Activated T-cell treated with anti-CD3 and anti-CD28 coated beads, Interleukin-2, amount 50 U/mL, for 72 hours (primary cell): ENCODE measurements around the gene TOM1L1. TPM values are rescaled to one million over a fixed set of nuclear protein-coding genes. Genes with fewer than 3 reads are reported as not detected.
"Not testable (repeated sequence)": the region's sequence is repeated elsewhere in the genome, so short reads cannot be mapped to it uniquely, and the experiment has no call there.

ENCODE experiments used
- ATAC-seq, 2 donors: fragments of 150-1000 bp; cut with Tn5 transposase; replicated peaks in 1 of 2; 2 replicates each; pipeline ENCODE4 v1.10.0; 2021; ENCODE audit warnings: moderate library complexity in 2 of 2, mild to moderate bottlenecking in 1 of 2
- DNase-seq, 2 donors: peaks; one replicate each; pipeline ENCODE4 v3.0.0; 2021 to 2022; ENCODE audit warnings: mixed read lengths in 1 of 2
- H3K27ac Mint-ChIP-seq: one replicate; pipeline ENCODE4 v1.8.0; 2022; ENCODE audit warnings: mild to moderate bottlenecking, moderate library complexity, mixed read lengths
- H3K27me3 Mint-ChIP-seq: one replicate; pipeline ENCODE4 v1.8.0; 2022; ENCODE audit warnings: low read depth, mixed read lengths
- H3K36me3 Mint-ChIP-seq, 2 donors: one replicate each; pipeline ENCODE4 v1.8.0; 2022; ENCODE audit warnings: mixed read lengths in 2 of 2, mild to moderate bottlenecking in 1 of 2; ENCODE audit not compliant: insufficient read depth in 2 of 2
- H3K4me1 Mint-ChIP-seq: one replicate; pipeline ENCODE4 v1.8.0; 2022; ENCODE audit warnings: low read depth, mixed read lengths
- H3K4me3 Mint-ChIP-seq, 2 donors: one replicate each; pipeline ENCODE4 v1.8.0; 2022; ENCODE audit warnings: mild to moderate bottlenecking in 2 of 2, mixed read lengths in 2 of 2, moderate library complexity in 2 of 2
- H3K9me3 Mint-ChIP-seq, 2 donors: one replicate each; pipeline ENCODE4 v1.8.0; 2022; ENCODE audit warnings: mixed read lengths in 2 of 2
- total RNA-seq, 2 donors: library from RNA; stranded (reverse); gene quantifications; one replicate each; pipeline ENCODE4 v1.2.3, GENCODE V29; 2022

TOM1L1 gene, protein sequence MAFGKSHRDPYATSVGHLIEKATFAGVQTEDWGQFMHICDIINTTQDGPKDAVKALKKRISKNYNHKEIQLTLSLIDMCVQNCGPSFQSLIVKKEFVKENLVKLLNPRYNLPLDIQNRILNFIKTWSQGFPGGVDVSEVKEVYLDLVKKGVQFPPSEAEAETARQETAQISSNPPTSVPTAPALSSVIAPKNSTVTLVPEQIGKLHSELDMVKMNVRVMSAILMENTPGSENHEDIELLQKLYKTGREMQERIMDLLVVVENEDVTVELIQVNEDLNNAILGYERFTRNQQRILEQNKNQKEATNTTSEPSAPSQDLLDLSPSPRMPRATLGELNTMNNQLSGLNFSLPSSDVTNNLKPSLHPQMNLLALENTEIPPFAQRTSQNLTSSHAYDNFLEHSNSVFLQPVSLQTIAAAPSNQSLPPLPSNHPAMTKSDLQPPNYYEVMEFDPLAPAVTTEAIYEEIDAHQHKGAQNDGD
- total RNA-seq, result under 1 TPM; 0.74 to 1.00 TPM

DNA sequence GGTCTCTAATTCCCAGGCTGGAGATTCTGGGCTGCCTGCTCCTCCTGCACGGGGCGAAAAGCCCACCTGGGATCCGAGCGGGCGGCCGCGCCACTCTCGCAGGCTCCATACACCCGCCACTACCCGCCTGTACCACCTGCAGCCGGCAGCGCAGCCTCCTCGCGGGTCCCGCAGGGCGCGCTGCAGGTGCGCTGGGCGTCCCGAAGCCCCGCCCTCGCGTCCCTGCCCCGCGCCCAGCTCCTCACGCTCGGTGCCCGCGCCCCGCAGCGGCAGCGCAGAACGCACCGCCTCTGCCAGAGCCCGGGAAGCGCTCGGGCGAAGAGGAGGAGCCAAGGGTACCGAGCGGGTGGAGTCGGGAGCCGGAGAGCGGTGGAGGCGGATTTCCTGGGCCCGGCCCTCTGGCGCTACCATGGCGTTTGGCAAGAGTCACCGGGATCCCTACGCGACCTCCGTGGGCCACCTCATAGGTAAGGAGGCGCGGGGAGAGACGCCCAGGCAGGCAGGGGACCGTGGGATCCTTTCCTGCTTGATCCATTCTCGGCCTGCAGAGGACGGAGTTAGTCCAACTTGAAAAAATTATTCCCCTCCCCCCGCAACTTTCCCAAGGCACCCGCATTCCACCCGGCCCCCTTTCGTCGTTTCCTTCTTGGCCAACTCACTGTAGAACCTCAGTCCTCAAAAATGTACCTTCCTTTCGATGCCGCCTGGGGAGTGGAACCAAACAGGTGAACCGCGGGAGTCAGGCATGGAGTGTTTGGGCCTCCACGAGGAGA, at the start of gene TOM1L1:
TOM1L1 (plus strand) TSS at position 396 of the 773 bp plus-strand sequence; CDS start at position 410, 14 bp downstream.
- peak; percentile 94 for ATAC-seq
- no peaks in the 10 kb centered on the region for H3K9me3 Mint-ChIP-seq
- H3K4me3 Mint-ChIP-seq, result peak within 1 kb of the TSS; percentile 62
- peaks cover 50% of the 10 kb centered on the region for H3K27me3 Mint-ChIP-seq
- no peaks in the 10 kb centered on the region for H3K4me1 Mint-ChIP-seq
- peak; percentile 37 to 47 for DNase-seq
- H3K36me3 Mint-ChIP-seq, result no peaks in the 10 kb centered on the region
- no peak within 1 kb of the TSS for H3K27ac Mint-ChIP-seq

DNA sequence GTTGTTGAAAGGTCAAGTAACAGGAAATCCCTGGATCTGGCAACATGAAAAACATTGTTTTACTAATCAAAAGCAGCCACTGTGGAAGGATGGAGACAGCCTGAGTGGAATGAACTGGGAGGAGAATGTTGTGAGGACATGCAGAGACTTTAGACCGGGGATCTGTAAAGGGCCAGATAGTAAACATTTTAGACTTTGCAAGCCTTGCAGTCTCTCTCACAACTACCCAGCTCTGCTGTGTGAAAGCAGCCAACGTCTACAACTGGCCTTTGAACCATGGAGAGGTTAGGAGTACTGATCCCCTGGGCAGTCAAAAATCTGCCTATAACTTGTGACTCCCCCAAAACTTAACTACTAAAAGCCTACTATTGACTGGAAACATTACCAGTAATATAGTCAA, 41.5 kb upstream of the TOM1L1 start:
- Mint-ChIP-seq H3K36me3 (no peaks in the 10 kb centered on the region), H3K4me1 (no peaks in the 10 kb centered on the region), H3K9me3 (no peaks in the 10 kb centered on the region), H3K27ac (no peak overlapping the region), H3K27me3 (no peaks in the 10 kb centered on the region), H3K4me3 (no peak overlapping the region)
- ATAC-seq, result no peak
- DNase-seq, result no peak

DNA sequence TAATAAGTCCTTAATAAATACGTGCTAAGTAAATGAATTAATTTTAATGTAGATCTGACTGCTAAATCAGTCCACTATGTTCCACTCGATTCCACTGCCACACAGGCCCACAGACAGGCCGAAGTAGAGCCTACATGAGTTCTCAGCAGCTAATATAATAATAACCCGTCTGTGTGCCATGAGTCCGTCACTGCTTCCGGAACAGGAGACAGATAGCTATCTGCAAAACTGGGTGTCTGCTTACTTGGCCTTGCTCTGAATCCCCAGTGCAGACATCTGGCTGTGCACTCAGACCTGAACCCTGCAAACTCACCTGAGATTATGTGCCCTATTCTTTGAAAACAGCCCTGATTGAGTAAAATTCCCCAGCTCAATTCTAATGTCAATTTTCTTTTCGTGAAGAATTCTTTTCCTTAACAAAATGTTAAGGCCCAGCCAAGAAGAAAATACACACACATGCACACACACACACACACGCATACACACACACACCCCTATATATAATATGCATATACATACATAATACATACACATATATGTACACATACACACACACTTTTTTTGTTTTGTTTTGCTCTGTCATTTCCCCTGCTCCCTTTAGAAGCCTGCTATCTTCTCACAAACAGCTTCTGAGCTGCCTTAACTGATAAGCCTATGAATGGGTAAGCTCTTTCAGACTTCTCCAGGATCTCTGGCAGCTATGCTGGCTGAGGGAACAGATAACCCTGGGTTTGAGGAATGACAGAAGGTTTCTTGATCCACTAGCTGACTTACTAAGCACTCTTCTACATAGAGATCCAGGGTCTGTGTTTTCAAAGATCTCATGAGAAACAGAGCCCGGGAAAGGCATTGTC, 39.8 kb upstream of the TOM1L1 start:
- ATAC-seq (no peak), DNase-seq (no peak)
- Mint-ChIP-seq H3K36me3 (no peaks in the 10 kb centered on the region), H3K4me1 (no peaks in the 10 kb centered on the region), H3K9me3 (no peaks in the 10 kb centered on the region), H3K27ac (no peak overlapping the region), H3K27me3 (peaks cover 11% of the 10 kb centered on the region), H3K4me3 (no peak overlapping the region)

DNA sequence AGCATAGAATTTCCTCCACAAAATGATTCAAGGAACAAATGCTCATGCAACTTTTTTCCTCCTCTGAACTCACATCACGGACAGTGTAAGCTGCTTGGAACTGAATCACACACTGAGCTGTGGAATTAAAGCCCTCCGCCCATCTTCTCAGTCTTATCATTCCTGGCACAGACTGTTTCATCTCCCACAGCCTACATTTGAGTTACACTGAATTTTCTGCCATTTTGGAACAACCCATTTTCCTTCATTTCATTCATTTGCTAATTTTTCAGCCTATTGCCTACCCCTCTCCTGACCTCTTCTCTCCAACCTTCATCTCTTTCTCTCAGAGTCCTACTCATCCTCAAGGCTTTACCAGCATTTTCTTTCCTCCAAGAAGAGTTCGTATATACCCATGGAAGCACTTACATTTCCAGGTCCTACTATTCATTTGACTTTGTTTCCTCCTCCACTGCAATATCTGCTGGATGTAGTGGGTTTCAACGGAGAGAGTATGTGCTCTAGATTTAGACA, 39.1 kb upstream of the TOM1L1 start:
- no peak for ATAC-seq
- H3K27ac Mint-ChIP-seq, result no peak overlapping the region
- no peaks in the 10 kb centered on the region for H3K36me3 Mint-ChIP-seq
- no peak overlapping the region for H3K4me3 Mint-ChIP-seq
- H3K4me1 Mint-ChIP-seq, result no peaks in the 10 kb centered on the region
- H3K27me3 Mint-ChIP-seq, result peaks cover 11% of the 10 kb centered on the region
- no peak for DNase-seq
- H3K9me3 Mint-ChIP-seq, result no peaks in the 10 kb centered on the region

DNA sequence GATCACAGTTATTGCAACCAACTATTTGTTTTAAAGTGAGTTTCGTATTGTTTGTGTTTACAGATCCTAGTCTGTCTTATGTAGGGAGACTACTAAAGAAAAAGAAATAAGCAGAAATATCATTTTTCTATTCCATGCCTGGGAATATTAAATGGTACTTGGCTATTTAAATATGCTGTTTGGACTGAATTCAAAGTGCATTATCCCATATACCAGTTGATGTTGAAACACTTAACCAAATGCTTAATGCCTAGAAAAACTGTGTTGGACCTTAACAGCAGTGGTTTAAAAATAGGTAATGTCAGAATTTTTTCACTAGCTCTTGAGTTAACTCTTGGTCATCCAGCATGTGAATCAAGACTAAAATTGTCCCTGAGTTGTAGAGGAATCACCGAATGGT, 37.5 kb upstream of the TOM1L1 start:
- Mint-ChIP-seq H3K27me3 (peaks cover 11% of the 10 kb centered on the region), H3K9me3 (no peaks in the 10 kb centered on the region), H3K4me1 (no peaks in the 10 kb centered on the region), H3K36me3 (no peaks in the 10 kb centered on the region), H3K4me3 (no peak overlapping the region), H3K27ac (no peak overlapping the region)
- no peak for DNase-seq
- ATAC-seq, result no peak

DNA sequence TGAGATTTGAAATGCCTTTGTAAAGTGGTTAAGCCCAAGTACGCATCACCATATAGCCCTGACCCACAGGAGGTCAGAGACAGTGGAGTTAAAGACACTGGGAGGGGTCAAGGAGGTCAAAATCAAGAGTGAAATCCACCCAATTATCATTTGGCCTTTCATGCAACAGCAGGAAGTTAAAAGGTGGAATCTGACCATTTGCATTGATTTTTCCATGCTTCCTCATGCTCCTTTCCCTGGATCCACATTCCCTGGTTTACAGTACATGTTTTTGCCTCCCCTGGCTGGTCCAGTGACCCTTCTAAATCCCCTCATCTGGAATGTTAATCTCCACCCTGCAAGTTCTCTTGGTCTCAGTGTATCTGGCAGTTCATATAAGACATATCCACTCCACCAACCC, 36.6 kb upstream of the TOM1L1 start:
- peaks cover 11% of the 10 kb centered on the region for H3K27me3 Mint-ChIP-seq
- no peaks in the 10 kb centered on the region for H3K36me3 Mint-ChIP-seq
- H3K4me3 Mint-ChIP-seq, result no peak overlapping the region
- H3K4me1 Mint-ChIP-seq, result no peaks in the 10 kb centered on the region
- DNase-seq (no peak), ATAC-seq (no peak)
- no peak overlapping the region for H3K27ac Mint-ChIP-seq
- H3K9me3 Mint-ChIP-seq, result no peaks in the 10 kb centered on the region

DNA sequence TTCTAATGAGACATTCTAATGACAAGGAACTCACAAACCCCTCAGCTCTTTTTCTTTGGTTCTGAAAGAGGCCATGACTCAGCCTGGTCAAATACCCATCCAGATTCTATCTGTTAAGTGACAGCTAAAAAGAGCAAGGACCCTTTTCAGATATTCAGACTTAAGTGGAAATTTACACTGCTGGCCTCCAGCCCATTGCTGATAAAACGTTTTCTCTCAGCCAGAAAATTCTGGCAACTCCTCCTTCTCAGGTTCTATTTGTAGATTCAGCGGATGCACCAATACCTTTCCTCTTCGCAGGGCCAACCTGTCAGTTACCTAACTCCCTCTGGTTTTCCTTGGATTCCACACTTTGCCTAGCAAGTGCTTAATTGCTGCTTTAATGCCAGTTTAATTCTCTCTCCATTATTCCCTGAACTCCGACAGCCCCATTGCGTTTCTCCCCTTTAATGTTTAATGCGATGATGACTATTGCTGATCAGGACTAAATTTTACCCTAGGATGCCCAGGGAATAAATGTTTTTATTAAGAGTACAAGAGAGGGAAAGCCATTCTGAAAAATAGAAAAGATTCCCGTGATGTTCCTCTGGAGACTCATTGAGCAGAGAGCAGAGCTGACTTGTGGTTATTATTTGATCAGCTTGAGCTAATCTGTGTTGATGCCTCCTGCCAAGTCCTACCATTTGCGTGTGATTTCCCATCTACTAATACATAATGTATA, 35.9 kb upstream of the TOM1L1 start:
- ATAC-seq (no peak), DNase-seq (no peak)
- no peaks in the 10 kb centered on the region for H3K9me3 Mint-ChIP-seq
- no peak overlapping the region for H3K27ac Mint-ChIP-seq
- no peak overlapping the region for H3K4me3 Mint-ChIP-seq
- H3K4me1 Mint-ChIP-seq, result no peaks in the 10 kb centered on the region
- no peaks in the 10 kb centered on the region for H3K36me3 Mint-ChIP-seq
- peaks cover 11% of the 10 kb centered on the region for H3K27me3 Mint-ChIP-seq

DNA sequence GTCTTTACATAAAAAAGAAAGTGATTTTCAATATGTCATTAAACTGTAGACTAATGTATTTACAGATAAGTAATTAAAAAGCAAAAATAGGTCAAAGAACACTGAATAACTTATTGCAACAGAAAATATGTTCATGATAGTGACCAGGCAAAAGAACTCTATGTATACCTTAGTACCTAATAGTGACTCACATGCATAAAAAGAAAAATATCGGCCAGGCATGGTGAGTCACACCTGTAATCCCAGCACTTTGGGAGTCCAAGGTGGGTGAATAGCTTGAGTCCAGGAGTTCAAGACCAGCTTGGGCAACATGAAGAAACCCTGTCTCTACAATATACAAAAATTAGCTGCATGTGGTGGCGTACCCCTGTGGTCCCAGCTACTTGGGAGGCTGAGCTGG, 33.0 kb upstream of the TOM1L1 start:
- Mint-ChIP-seq H3K4me3 (no peak overlapping the region), H3K27ac (no peak overlapping the region), H3K9me3 (no peaks in the 10 kb centered on the region), H3K27me3 (peaks cover 19% of the 10 kb centered on the region), H3K4me1 (no peaks in the 10 kb centered on the region), H3K36me3 (no peaks in the 10 kb centered on the region)
- DNase-seq, result no peak
- no peak for ATAC-seq

DNA sequence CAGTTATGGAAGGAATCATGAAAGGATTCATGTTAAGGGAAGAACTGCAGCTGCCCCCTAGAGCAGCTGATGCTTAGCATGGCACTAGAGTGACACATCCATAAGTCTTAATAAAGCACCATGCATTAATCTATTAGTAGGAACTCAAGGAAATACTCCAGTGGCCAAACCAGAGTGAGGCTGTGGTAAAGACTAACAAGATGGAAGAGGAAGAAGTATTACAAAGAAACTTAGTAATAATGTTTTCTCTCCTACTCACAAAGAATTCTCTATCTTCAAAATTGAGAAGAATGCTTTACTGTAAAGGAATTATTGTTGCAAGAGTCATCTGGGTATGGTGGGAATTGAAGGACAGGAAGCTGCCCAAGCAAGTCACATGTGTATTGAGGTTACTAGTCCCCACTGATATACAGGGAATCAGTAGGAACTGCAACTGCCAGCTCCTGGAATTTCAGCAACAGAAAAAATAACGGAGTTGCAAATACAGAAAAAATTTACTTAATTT, 29.9 kb upstream of the TOM1L1 start:
- Mint-ChIP-seq H3K36me3 (no peaks in the 10 kb centered on the region), H3K9me3 (no peaks in the 10 kb centered on the region), H3K27ac (no peak overlapping the region), H3K4me1 (no peaks in the 10 kb centered on the region), H3K27me3 (peaks cover 8% of the 10 kb centered on the region), H3K4me3 (no peak overlapping the region)
- DNase-seq, result no peak
- ATAC-seq, result no peak

DNA sequence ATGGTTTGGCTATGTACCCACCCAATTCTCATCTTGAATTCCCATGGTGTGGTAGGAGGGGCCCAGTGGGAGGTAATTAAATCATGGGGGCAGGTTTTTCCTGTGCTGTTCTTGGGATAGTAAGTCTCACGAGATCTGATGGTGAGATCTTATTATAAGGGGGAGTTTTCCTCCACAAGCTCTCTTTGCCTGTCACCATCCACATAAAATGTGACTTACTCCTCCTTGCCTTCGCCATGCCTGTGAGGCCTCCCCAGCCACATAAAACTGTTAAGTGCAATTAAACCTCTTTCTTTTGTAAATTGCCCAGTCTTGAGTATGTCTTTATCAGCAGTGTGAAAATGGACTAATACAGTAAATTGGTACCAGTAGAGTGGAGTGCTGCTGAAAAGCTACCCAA, 24.7 kb upstream of the TOM1L1 start:
- peaks cover 19% of the 10 kb centered on the region for H3K27me3 Mint-ChIP-seq
- not testable (repeated sequence) for H3K4me1 Mint-ChIP-seq, DNase-seq, H3K4me3 Mint-ChIP-seq, H3K27ac Mint-ChIP-seq, ATAC-seq, H3K9me3 Mint-ChIP-seq, H3K36me3 Mint-ChIP-seq

DNA sequence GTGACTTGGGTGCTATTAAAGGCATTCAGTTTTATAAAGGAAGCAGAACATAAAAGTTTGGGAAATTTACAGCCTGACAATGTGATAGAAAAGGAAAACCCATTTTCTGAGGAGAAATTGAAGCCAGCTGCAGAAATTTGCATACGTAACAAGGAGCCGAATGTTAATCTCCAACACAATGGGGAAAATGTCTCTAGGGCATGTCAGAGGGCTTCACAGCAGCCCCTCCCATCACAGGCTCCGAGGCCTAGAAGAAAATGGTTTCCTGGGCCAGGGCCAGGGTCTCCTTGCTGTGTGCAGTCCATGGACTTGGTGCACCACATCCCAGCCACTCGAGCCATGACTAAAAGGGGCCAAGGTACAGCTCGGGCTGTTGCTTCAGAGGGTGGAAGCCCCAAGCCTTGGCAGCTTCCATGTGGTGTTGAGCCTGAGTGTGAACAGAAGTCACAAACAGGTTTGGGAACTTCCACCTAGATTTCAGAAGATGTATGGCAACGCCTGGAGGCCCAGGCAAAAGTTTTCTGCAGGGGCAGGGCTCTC, 23.9 kb upstream of the TOM1L1 start:
- no peak for ATAC-seq
- no peaks in the 10 kb centered on the region for H3K36me3 Mint-ChIP-seq
- no peak overlapping the region for H3K27ac Mint-ChIP-seq
- no peak for DNase-seq
- H3K4me1 Mint-ChIP-seq, result no peaks in the 10 kb centered on the region
- peaks cover 0 to 2% of the 10 kb centered on the region in 2 donors for H3K9me3 Mint-ChIP-seq
- no peak overlapping the region for H3K4me3 Mint-ChIP-seq
- H3K27me3 Mint-ChIP-seq, result peaks cover 17% of the 10 kb centered on the region
